Measurements from ENCODE around the gene MCRIP1.

Gene MCRIP1

DNA sequence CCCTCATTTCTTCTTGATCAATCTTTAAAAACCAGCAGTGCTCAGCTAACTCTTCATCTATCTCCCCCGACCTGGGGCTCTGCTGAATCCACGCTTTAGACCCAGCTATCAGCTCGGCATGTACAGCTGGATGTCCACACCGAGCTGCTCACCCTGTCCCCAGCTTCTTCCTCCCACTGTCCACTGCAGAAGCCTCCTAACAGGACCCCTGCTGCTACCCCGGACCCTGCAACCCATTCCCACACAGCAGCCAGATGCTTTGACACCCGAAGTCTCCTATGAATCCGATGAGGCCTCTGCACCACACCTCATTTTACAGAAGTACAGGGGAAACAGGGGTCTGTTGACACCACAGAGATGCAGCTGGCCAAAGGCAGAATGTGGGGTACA is 15.3 kb downstream of the MCRIP1 start:
- no peak for DNase-seq

GRCh38 chr17:81815646-81815986 is 17.5 kb downstream of the MCRIP1 start:
- DNase-seq: no peak

GRCh38 chr17:81814748-81815645 is 18.1 kb downstream of the MCRIP1 start:
- no peak for DNase-seq

DNA sequence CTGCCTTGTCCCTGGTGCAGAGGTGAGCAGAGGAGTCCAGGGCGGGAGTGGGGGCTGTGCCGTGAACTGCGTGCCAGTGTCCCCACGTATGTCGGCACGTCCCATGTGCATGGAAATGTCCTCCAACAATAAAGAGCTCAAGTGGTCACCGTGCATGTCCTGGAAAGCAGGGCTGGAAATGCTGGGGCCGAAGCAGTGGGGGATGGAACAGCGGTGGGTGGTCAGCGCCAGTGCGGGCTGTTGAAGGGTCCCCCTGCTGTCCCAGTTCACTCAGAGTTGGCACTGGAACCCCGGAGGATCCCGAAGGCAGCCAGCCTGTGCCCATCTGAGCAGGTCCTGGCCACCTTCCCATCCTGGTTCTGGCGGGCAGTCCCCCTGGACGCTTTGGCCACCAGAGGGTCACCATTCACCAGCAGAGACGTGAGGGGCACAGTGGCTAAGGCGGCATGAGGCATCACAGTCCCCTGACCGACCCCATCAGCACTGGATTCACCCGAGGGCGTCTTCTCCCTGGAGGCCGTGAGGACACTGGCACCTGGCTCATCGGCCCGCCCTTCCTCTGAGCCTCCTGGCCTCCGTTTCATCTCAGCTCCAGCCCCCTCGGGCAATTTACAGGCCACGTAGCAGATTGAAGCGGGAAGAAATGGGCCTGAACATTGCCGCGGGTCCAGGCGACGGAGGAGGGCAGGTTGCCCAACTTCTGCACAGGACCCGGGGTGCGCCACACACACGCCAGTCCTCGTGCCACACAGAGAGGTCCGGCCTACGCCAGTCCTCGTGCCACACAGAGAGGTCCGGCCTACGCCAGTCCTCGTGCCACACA is 19.0 kb downstream of the MCRIP1 start:
- DNase-seq: no peak

DNA sequence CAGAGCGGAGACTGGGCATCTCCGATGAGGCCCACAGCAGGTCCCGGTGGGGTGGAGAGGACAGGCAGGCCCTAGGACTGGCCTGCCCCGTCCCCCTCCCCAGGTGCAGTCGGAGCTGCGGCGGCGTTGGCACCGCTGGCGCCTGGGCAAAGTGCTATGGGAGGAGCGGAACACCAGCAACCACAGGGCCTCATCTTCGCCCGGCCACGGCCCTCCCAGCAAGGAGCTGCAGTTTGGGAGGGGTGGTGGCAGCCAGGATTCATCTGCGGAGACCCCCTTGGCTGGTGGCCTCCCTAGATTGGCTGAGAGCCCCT is 19.8 kb downstream of the MCRIP1 start:
- DNase-seq: no peak

- DNase-seq: no peak
Measured at GRCh38 chr17:81812571-81813370, 20.3 kb downstream of the MCRIP1 start.

DNA sequence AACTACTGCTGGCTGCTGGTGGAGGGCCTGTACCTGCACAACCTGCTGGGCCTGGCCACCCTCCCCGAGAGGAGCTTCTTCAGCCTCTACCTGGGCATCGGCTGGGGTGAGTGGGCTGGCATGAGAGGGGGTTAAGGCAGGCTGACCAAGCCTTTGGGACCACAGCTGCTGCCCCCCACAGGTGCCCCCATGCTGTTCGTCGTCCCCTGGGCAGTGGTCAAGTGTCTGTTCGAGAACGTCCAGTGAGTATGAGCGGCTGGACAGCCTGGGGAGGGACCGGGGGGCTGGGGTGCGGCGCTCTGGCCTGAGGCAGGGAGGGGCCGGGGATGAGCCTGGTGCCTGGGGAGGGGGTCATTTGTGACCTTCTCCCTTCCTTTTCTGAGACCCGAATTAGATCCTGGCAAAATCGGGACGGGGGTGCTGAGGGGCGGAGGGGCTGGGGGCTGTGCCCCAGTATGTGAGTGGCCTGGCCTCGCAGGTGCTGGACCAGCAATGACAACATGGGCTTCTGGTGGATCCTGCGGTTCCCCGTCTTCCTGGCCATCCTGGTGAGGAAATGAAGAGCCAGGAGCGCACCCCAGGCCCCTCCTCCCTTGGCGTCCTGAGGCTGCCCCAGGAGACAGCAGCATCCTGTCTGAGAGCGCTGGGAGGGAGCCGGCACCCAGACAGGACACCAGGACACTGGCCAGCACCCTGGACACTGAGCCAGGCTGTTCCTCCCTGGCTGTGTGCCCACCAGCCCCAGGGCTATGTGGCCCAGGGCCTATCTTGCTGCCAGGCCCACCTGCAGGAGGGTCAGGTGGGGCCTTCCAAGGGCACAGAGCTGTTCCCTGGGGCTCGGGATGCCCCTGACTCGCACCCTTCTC is 21.2 kb downstream of the MCRIP1 start:
- no peak for DNase-seq

DNA sequence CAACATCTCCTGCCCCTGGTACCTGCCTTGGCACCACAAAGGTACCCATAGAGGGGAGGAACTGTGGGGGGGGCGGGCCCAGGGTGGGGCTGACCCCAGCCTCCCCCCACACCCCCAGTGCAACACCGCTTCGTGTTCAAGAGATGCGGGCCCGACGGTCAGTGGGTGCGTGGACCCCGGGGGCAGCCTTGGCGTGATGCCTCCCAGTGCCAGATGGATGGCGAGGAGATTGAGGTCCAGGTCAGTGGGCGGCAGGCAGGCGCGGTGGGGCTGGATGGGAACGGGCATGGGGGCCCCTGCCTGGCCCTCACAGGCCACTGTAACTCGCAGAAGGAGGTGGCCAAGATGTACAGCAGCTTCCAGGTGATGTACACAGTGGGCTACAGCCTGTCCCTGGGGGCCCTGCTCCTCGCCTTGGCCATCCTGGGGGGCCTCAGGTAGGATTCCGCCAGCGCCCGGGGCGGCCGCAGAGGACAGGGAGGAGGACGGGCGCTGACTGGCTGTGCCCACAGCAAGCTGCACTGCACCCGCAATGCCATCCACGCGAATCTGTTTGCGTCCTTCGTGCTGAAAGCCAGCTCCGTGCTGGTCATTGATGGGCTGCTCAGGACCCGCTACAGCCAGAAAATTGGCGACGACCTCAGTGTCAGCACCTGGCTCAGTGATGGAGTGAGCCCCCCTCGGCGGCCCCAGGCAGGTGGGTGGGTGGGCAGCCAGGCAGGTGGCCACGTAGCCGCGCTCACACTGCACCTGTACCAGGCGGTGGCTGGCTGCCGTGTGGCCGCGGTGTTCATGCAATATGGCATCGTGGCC is 22.0 kb downstream of the MCRIP1 start:
- no peak for DNase-seq

DNA sequence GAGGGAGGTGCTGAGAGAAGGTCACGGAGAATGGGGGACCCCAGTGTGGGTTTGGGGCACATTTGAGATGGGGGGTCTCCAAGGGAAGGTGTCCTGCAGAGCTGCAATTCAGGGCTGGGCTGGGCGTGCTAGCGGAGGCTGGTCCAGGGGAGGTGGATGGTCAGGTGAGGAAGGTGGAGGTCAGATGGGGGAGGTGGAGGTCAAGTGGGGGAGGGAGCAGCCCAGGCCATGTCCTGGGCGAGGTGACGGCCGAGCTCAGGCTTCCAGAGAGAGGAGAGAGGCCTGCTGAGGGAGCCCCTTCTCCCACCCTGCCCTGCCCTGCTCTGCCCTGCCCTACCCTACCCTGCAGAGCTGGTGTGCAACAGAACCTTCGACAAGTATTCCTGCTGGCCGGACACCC is 22.6 kb downstream of the MCRIP1 start:
- no peak for DNase-seq

GRCh38 chr17:81809556-81809998 is 23.5 kb downstream of the MCRIP1 start:
- DNase-seq: no peak

DNA sequence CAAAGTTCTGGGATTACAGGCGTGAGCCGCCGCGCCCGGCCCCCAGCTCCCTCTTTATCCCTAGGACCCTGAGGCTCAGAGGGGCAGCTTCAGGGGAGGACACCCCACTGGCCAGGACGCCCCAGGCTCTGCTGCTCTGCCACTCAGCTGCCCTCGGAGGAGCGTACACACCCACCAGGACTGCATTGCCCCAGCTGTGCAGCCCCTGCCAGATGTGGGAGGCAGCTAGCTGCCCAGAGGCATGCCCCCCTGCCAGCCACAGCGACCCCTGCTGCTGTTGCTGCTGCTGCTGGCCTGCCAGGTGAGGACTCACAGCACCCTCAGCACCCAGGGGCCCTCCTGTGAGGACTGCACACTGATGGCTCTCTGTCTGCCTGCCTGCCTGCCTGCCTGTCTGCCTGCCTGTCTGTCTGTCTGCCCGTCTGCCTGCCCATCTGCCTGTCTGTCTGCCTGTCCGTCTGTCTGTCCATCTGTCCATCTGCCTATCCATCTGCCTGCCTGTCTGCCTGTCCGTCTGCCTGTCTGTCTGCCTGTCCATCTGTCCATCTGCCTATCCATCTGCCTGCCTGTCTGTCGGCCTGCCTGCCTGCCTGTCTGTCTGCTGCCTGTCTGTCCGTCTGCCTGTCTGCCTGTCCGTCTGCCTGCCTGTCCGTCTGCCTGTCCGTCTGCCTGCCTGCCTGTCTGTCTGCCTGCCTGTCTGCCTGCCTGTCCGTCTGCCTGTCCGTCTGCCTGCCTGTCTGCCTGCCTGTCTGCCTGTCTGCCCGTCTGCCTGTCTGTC is 24.1 kb downstream of the MCRIP1 start:
- DNase-seq: no peak

GRCh38 chr17:81807839-81808238 is 25.3 kb downstream of the MCRIP1 start:
- no peak for DNase-seq

DNA sequence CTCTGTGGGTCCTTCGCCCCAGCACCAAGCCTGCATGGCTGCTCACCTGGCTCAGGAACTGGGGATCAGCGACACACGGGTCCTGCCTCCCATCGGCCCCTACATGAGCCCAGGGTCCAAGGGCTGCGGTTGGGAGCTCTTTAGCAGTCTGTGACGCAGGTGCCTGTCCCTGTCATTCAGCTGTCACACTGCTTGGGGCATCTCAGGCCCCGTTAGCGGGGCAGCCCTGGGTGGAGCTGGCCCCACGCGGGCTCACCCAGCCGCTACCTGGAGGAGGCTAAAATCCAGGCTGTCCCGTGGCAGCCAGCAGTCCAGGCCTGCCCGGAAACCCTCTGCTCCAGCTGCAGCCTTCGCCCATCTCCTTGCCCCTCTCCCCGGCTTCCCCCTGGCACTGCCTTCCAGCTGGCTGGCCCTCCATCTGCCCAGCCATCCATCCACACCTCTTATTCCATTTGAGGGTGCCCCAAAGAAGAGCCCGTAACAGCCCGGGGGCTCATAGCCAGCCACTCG is 25.8 kb downstream of the MCRIP1 start:
- no peak for DNase-seq

DNA sequence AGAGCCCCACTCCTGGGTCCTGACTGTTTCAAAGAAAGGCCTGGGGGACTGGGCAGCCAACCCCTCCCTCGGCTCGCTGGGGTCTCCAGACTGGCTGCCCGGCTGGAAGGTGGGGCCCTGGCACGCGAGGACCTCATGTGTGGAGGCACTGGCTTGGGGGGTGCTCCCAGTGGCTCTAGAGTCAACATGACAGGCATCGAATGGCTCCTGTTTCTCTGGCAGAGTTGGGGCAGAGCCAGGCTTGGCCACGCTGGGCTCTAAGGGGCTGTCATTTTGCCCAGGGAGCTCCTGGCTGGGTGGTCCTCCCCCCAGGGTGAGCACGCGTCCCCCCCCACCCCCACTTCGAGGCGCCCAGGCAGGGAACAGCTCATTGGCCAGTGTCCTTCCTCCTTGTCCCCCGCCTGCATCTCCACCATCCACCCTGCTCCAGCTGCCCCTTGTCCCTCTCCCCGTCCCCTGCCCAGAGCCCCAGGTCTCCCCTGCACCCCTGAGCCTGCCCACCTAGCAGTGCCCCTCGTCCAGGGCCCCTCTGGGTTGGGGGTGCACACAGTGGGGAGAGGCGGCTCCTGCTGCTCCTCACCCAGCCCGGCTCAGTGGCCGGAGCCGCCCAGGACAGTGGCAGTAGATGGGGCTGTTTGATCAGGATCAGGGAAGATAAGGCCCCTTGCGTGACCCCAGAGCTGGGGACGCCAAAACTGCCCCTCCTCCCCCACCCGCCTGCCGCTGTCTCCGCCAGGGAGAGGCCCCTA is 26.5 kb downstream of the MCRIP1 start:
- DNase-seq: no peak

DNA sequence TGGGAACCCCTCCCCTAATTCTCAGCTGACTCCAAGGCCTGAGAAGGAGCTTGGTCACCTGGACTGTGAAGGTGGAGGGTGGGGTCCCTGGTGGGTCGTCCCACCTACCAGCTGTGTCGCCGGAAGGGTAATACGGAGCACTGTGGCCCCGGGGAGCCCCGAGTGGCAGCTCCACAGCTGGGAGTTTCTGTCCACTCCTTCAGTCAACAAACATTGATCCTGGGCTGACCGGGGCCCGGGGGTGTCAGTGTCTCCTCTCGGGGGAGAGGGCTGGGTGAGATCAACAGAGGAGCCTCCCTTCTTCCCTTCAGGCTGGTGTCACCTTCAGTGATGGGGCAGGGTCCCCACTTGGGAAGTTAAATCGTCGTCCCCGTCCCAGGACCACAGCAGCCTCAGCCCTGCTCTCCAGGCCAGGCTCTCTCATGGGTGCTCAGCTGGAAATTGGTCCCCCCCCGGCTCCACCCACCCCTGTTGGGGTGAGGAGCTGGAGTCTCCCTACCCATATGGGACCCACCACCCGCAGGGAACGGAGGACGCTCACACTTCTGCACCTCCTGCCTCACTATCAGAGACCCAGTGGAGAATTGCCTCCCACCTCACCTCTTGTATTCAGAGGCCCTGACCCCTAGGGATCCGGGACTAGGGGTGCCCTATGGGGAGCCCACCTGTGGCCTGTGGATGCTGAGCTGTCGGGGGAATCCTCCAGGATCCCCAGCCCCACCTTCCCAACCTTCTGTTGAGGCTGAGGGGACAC is 27.2 kb downstream of the MCRIP1 start:
- DNase-seq: no peak

DNA sequence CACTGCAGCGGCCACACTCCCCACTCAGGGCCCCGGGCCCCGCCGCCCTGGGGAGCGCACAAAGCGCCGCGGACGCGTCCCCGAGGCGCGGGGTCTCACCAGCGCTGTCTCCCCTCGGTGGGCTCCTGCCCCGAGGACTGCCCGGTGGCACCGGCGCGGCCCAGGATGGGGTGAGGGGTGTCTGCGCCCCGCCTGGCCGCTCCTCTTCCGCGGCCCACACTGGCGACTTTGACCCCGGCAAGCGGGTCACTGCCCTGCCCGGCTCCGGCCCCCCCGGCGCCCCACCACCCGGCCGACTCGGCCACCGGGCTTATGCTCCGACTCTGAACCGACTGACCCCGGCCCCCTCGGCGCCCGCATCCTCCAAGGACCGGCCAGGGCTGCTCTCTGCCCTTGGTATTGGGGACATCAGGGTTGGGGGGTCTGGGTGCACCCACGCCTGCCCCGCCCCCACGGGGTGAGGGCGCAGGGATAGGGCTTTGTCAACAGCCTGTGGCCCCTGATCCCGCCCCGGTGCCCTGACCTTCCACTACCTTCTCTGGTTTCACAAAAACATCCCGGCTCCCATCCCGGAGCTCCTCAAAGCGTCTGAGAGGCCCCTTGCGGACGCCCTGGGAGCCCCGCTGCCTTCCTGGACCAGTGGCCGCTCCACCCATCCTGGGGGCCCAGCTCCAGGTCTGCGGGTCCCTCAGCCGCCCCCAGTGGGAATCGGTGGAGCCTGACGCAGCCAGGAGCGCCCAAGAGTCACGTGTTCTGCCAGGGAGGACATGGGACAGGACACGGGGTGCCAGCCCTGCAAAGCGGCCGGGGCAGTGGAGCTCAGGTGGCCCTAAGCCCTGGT is 28.3 kb downstream of the MCRIP1 start:
- DNase-seq: no peak

DNA sequence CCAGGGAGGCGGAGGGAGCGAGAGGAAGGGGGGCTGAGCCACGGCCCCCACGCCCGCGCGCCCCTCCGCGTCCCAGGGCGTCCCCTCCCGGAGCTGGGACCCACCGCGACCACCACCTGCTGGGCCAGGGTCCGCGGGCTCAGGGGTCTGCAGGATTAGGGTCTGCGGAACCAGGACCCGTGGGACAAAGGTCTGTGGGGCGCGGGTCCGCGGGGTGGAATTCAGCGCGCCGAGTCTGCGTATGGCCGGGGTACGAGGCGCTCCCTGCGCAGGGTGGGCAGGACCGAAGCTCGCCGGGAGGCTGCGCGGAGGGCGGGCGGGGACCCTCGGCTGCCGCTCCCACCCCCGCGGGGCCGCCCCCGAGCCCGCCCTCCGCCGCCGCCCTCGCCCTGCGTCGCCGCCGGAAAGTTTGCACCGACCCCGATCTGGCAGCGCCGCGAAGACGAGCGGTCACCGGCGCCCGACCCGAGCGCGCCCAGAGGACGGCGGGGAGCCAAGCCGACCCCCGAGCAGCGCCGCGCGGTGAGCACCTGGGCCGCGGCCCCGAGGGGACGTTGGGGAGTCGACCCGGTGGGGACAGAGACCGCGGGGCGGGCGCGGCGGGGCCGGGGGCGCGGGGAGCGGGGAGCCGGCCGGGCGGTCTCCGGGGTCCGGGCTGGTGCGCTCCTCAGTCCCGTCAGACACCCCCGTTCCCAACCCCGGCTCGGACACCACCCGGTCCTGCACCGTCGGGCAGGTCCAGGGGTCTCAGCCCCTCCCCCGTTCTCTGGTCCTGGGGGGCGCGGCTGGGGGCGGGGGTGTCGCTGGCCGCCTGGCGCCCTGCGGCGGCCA is 29.1 kb downstream of the MCRIP1 start, which contains the start of gene GCGR:
Gene GCGR (plus strand): TSS at position 423 of the 831 bp plus-strand sequence. CDS start 4,869 bp downstream, outside the sequence.
- DNase-seq: no peak

Data from CD4-positive, alpha-beta T cell treated with Interleukin-12 subunit alpha and Interleukin-12 subunit beta, for 1 hour (primary cell).